ENCODE results near the gene RUVBL2.
"Not testable (repeated sequence)": the region's sequence is repeated elsewhere in the genome, so short reads cannot be mapped to it uniquely, and the experiment has no call there.

The RUVBL2 gene

GRCh38 chr19:49018388-49019241 lies 24.9 kb downstream of the RUVBL2 start:
- FAIRE-seq, result not testable (repeated sequence)

DNA sequence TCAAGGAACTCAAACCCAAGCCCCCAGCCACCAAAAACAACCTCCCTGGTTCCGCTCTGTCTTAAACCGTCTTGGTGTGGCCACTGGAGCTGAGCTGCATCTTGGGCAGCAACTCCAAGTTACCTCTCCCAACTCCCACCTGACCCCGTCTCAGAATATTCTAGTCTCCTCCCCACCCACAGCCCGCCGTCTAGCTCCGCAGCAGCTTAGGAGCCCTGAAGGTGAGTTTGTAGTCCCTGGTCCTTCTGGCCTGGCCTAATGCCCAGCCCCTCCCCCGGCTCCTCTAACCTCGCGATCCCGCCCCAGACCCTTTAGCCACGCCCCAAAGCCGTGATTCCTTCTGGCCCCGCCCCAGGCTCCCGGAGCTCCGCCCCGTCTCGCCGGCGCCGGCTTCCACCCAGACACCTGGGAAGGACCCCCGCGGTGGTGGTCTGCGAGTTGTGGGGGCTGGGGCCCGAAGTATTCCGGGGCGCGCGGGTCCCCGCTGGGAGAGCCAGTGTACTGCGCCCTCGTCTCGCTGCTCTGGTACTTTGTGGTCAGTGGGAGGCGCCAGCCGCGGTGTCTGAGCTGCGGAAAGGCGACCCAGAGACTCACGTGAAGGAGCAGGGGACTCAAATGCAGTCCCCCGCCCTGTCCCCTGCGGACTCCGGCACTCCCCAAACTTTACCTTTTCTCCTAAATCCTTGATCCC lies 25.7 kb downstream of the RUVBL2 start:
- FAIRE-seq, result no peak

- no peak for FAIRE-seq
These were observed 26.7 kb downstream of the RUVBL2 start for GRCh38 chr19:49020342-49020741.

DNA sequence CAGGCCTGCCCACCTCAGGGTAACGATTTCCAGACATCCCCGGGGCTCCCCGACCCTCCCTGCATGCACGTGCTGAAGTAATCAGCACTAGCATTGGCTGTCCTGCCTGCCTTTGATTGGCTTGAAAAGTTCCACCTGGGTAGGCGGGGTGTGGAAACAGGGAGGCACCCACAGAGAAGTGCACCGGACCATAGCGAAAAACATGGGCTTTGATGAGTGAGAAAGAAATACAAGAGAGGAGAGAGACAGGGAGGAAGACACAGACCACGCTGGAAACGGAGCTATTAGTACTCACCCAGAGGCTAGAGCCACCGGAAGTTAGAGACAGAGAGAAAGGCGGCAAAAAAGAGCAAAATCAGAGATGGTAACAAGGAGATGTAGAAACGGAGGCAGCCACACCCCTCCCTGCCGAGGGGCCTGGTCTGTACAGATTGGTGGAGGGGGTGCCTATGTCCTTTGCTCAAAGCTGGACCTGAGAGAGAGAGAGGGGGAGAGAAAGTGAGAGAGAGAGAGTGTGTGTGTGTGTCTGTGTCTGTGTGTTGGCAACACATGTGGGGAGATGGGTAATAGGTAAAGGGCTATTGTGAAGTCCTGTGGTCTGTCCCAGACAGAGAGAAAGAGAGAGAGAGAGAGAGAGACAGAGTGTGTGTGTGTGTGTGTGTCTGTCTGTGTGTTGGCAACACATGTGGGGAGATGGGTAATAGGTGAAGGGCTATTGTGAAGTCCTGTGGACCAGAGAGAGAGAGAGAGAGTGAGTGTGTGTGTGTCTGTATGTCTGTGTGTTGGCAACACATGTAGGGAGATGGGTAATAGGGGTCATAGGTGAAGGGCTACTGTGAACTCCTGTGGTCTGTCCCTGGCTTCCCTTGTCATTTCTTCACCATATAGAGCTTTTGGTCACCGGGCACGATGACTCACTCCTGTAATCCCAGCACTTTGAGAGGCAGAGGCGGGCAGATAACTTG lies 27.5 kb downstream of the RUVBL2 start:
- no peak for FAIRE-seq

- no peak for FAIRE-seq
These were observed 28.4 kb downstream of the RUVBL2 start for GRCh38 chr19:49022116-49022515.

DNA sequence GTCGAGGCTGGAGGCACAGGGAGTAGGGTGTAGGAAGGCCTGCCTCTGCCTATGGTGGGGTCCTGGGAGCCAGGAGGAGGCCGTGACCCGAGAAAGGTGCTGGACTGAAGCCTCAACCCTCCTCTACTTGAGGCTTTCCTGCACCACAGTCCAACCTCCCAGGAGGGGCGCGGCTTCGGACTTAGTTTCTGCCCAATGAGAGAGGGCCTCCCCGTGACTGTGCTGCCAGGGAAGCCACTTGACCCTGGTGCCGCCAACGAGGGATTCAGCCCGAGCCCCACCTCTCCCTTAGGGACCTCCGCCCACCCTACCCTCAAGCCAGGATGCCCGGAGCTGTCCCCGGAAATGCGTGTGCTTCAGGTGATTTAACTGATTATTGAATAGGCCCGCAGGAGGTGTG lies 30.5 kb downstream of the RUVBL2 start, which contains the start of gene CGB3:
CGB3 (minus strand) TSS at position 101 of the 400 bp plus-strand sequence. CDS start 362 bp downstream, outside the sequence.
- FAIRE-seq, result not testable (repeated sequence)

- not testable (repeated sequence) for FAIRE-seq
These were observed 31.4 kb downstream of the RUVBL2 start for GRCh38 chr19:49025088-49025487.

GRCh38 chr19:49025599-49025998 lies 31.9 kb downstream of the RUVBL2 start:
- FAIRE-seq, result not testable (repeated sequence)

DNA sequence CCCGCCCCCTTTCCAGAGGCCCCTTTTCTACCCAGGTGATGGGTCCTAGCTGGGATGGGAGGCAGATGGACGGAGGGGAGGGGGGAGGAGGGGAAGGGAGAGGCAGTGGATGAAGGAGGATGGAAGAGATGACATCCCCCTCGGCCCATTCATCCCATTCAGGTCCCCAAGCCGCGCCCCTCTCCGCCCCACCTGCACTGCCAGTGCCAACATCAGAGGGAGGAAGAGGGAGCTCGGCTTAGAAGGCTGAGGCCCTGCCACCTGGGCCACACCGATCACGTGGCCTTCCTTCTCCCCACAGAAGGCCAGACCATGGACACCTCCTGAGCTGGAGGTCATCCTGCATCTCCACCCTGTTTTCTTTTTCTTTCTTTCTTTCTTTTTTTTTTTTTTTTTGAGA lies 35.0 kb downstream of the RUVBL2 start:
- not testable (repeated sequence) for FAIRE-seq

GRCh38 chr19:49029749-49030148 lies 36.1 kb downstream of the RUVBL2 start:
- FAIRE-seq, result not testable (repeated sequence)

DNA sequence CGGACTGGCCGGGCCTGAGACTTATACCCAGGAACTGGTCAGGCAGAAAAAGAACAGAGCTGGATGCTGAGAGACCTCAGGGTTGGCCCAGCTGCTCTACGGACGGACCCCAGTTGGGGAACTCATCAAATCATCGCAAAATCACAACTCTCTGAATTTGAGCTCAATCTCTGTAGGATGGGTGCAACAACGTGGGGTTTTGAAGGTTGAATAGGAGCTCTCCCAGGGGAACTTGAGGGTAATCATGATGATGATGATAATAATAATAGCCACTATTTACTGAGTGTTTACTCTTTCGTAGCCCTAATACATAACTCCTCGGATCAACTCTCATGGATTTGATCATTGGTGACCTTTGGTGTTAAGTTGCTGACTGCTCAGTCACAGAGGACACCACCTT lies 36.6 kb downstream of the RUVBL2 start:
- FAIRE-seq, result not testable (repeated sequence)

- not testable (repeated sequence) for FAIRE-seq
These were observed 38.1 kb downstream of the RUVBL2 start, which contains the start of gene CGB2 for GRCh38 chr19:49031642-49032301. TSS of gene CGB2 (plus strand) at chr19:49031890. CDS start at chr19:49032096, 206 bp downstream.

DNA sequence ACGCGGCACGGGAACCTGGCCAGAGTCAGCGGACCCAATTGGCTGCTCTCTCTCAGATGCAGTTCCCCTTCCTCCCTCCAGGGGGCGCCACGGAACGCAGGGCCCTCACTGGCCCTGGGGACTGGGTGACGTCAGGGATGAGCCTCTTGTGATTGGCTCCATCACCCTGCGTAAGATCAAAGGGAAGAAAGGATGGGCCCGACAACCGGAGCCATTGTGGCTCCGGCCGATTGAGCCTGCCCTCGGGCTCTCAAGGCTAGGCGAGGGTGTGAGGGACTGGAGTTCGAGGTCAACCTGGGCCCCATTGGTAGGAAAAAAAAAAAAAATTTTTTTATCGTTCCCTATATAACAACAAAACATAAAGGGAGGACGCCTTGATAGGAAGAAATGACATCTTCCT lies 43.1 kb downstream of the RUVBL2 start, which contains the start of gene CGB1:
CGB1 (minus strand) TSS at position 81 of the 400 bp plus-strand sequence. CDS start 184 bp downstream, outside the sequence.
- FAIRE-seq, result not testable (repeated sequence)

GRCh38 chr19:49038111-49038510 lies 44.4 kb downstream of the RUVBL2 start:
- not testable (repeated sequence) for FAIRE-seq

DNA sequence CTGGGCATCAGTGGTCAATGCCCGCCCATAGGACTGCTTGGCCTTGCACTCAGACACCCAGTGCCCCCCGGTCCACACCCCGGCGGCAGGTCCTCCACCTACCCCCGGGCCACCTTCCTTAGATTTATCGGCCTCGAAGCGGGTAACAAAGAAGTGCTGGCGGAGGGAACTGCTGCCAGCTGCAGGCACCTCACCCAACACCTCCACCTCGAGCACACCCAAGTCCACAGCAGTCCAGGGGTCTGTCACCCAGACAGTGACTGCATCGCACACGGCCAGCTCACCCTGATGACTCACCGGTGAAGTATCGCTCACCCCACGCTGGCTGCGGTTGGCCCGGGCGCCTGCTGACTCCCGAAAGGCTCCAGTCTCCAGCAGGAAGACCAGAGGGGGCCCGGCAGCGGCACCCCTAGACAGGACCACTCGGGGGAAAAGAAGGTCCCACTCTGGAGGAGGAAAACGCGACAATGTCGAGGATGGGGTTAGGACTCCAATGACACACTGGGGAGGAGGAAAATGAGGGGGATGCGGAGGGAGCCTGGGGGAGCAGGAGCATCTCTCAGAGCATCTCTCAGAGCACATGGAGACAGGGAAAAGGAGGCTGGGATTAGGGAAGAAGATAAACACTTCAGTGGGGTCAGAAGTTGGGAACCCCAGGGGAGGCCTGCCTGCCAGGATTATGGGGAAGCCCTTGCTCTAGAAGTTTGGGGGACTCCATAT lies 45.0 kb downstream of the RUVBL2 start:
- not testable (repeated sequence) for FAIRE-seq

GRCh38 chr19:49039736-49040135 lies 46.0 kb downstream of the RUVBL2 start:
- FAIRE-seq, result not testable (repeated sequence)

DNA sequence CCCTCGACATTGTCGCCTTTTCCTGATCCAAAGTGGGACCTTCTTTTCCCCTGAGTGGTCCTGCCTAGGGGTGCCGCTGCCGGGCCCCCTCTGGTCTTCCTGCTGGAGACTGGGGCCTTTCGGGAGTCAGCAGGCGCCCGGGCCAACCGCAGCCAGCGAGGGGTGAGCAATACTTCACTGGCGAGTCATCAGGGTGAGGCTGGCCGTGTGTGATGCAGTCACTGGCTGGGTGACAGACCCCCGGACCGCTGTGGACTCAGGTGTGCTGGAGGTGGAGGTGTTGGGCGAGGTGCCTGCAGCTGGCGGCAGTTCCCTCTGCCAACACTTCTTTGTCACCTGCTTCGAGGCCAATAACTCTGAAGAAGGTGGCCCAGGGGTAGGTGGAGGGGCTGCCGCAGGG lies 48.5 kb downstream of the RUVBL2 start:
- FAIRE-seq, result no peak

GRCh38 chr19:49042666-49043065 lies 49.0 kb downstream of the RUVBL2 start:
- FAIRE-seq, result not testable (repeated sequence)

- FAIRE-seq, result not testable (repeated sequence)
These were observed 49.9 kb downstream of the RUVBL2 start, which contains the start of gene CGB5 for GRCh38 chr19:49043548-49043947. TSS of gene CGB5 (plus strand) at chr19:49043848. CDS start at chr19:49044210, 362 bp downstream.

- FAIRE-seq, result not testable (repeated sequence)
These were observed 55.3 kb downstream of the RUVBL2 start, which contains the start of gene CGB8 for GRCh38 chr19:49049011-49049410. TSS of gene CGB8 (minus strand) at chr19:49049111. CDS start at chr19:49048739, 372 bp downstream.

- FAIRE-seq, result not testable (repeated sequence)
These were observed 56.1 kb downstream of the RUVBL2 start for GRCh38 chr19:49049834-49050233.

Data from colon (tissue), 2 donors.